Adrenal gland (tissue), 12 donors: ENCODE measurements around the gene UNC119B. TPM values are rescaled to one million over a fixed set of nuclear protein-coding genes. Genes with fewer than 3 reads are reported as not detected.

Source experiments
- DNase-seq, 7 donors: peaks; one replicate each; pipeline ENCODE4 v3.0.0-alpha.2; 2019 to 2020
- H3K27ac ChIP-seq, 5 donors: fragments of 200-600 bp; sonication (generic) in 4 of 5; 1 replicate in 3 of 5; 2 replicates in 2 of 5; pipeline versions ENCODE4 v1.5.1 to v1.8.0; 2016 to 2020; ENCODE audit warnings: mild to moderate bottlenecking in 1 of 5
- H3K27me3 ChIP-seq: fragments of 200-600 bp; 2 replicates; pipeline ENCODE4 v1.8.0; 2021
- H3K36me3 ChIP-seq, 2 donors: fragments of 200-600 bp; replicated peaks in 1 of 2; 1 replicate in 1 of 2; 2 replicates in 1 of 2; pipeline versions ENCODE4 v1.5.1 to v1.8.0; 2018 to 2022
- H3K4me1 ChIP-seq, 2 donors: fragments of 200-600 bp; replicated peaks in 1 of 2; 1 replicate in 1 of 2; 2 replicates in 1 of 2; pipeline versions ENCODE4 v1.5.1 to v1.8.0; 2018 to 2021
- H3K4me3 ChIP-seq, 4 donors: fragments of 200-600 bp; sonication (generic) in 3 of 4; one replicate each; pipeline ENCODE4 v1.5.1; 2016 to 2018
- H3K9me3 ChIP-seq, 3 donors: fragments of 200-600 bp; sonication (generic) in 1 of 3; replicated peaks in 1 of 3; 1 replicate in 2 of 3; 2 replicates in 1 of 3; pipeline versions ENCODE4 v1.5.1 to v1.8.0; 2016 to 2021
- CTCF ChIP-seq, 6 experiments: fragments of 450-650 bp in 4 of 6; fragments of 200-600 bp in 2 of 6; sonication (generic) in 1 of 6; IDR thresholded peaks; 1 replicate in 5 of 6; 2 replicates in 1 of 6; pipeline versions ENCODE4 v1.5.1 to v1.8.0; 2016 to 2021; ENCODE audit warnings: antibody characterized with exemption in 6 of 6, mild to moderate bottlenecking in 2 of 6, moderate library complexity in 1 of 6
- POLR2A ChIP-seq, 2 donors: fragments of 450-650 bp; IDR thresholded peaks; one replicate each; pipeline ENCODE4 v1.6.1; 2017; ENCODE audit warnings: antibody characterized with exemption in 2 of 2, mild to moderate bottlenecking in 2 of 2, moderate library complexity in 1 of 2
- WGBS, 4 donors: extraction: QIAGEN DNeasy Blood & Tissue Kit in 2 of 4; methylation state at CpG; one replicate each; pipeline versions ENCODE4 v1.1.5 to v1.1.7; 2013 to 2017; 5-methylcytosine and 5-hydroxymethylcytosine counted together
- intact Hi-C, 2 donors: fragments of 100-400 bp; cut with DNase I; formaldehyde crosslinking; loops; one replicate each; pipeline versions ENCODE4 v1.14.1 to v1.15.0; 2022 to 2023
- polyA plus RNA-seq, 3 donors: library from polyadenylated mRNA; stranded (reverse); fragments of 200-250 nt in 2 of 3; fragments of 350-450 nt in 1 of 3; fragmentation: Illumina TruSeq in 1 of 3; extraction: RNeasy Lipid Tissue Mini Kit (QIAGEN cat#74804) in 1 of 3; gene quantifications; one replicate each; pipeline ENCODE4 v1.2.3, GENCODE V29; 2013 to 2014
- total RNA-seq, 9 donors: library from RNA; depleted of rRNA in 4 of 9; stranded (reverse); fragments of >200 nt in 4 of 9; fragments of 120-200 nt in 1 of 9; fragmentation: NEBNext Ultra II Directional in 1 of 9; extraction: Animal tissue kit (Norgen Biotek cat#: 25700) in 1 of 9; gene quantifications; one replicate each; pipeline versions ENCODE4 v1.1.0 to v1.2.4, GENCODE V29; 2013 to 2023
- donor health status: healthy with polysubstance abuse.
- donor health status: Bipolar disorder and iron deficiency.
- donor health status: DM: yes; HTN: yes; CAD: no.
- donor health status: DM: no; HTN: no; CAD: no.
- donor health status: DM: no; HTN: no; CAD: no.
- donor health status: DM: yes; HTN: yes; CAD: no.

The UNC119B gene
- total and polyA plus RNA-seq, 12 donors, result 14.0 to 97.5 (median 50.0) TPM

- 64 to 86% (median 73%) methylated on average over 9 of the region's 9 CpGs for WGBS, 4 donors
- H3K9me3 ChIP-seq, result no peaks in the 10 kb centered on the region
- no peaks in the 10 kb centered on the region for H3K4me1 ChIP-seq
- DNase-seq, result no peak
- intact Hi-C loops, result no loop called here
- no peak overlapping the region for H3K27ac ChIP-seq
- no peak overlapping the region for H3K4me3 ChIP-seq
- TF ChIP-seq CTCF (IDR thresholded peaks at IDR 0.05), result no peak
- no peak for TF ChIP-seq POLR2A (IDR thresholded peaks at IDR 0.05)
- H3K36me3 ChIP-seq, result peaks cover 0 to 45% of the 10 kb centered on the region in 2 donors
- H3K27me3 ChIP-seq, result no peaks in the 10 kb centered on the region
These were observed 51.3 kb downstream of the UNC119B start for GRCh38 chr12:120761519-120761934.

- intact Hi-C loops, result no loop called here
- Histone ChIP-seq H3K4me3 (no peak overlapping the region), H3K4me1 (no peaks in the 10 kb centered on the region), H3K27me3 (no peaks in the 10 kb centered on the region), H3K9me3 (no peaks in the 10 kb centered on the region), H3K36me3 (peaks cover 0 to 51% of the 10 kb centered on the region in 2 donors), H3K27ac (no peak overlapping the region)
- no peak for DNase-seq
- 61 to 84% (median 79%) methylated on average over 6 of the region's 6 CpGs for WGBS, 4 donors
- TF ChIP-seq CTCF (IDR thresholded peaks at IDR 0.05) (no peak), POLR2A (IDR thresholded peaks at IDR 0.05) (no peak)
These were observed 51.8 kb downstream of the UNC119B start for GRCh38 chr12:120762086-120762485.

GRCh38 chr12:120763250-120763649 is 53.0 kb downstream of the UNC119B start:
- 76 to 94% (median 86%) methylated on average over 1 to 3 of the region's 3 CpGs for WGBS, 4 donors
- Histone ChIP-seq H3K9me3 (no peaks in the 10 kb centered on the region), H3K4me3 (no peak overlapping the region), H3K4me1 (no peaks in the 10 kb centered on the region), H3K27me3 (no peaks in the 10 kb centered on the region), H3K36me3 (peaks cover 0 to 63% of the 10 kb centered on the region in 2 donors), H3K27ac (no peak overlapping the region)
- intact Hi-C loops, result no loop called here
- no peak for DNase-seq
- TF ChIP-seq POLR2A (IDR thresholded peaks at IDR 0.05) (no peak), CTCF (IDR thresholded peaks at IDR 0.05) (no peak)

GRCh38 chr12:120764816-120765215 is 54.6 kb downstream of the UNC119B start:
- Histone ChIP-seq H3K4me3 (no peak overlapping the region), H3K4me1 (no peaks in the 10 kb centered on the region), H3K9me3 (no peaks in the 10 kb centered on the region), H3K27me3 (no peaks in the 10 kb centered on the region), H3K27ac (no peak overlapping the region), H3K36me3 (peaks cover 0 to 70% of the 10 kb centered on the region in 2 donors)
- no peak for DNase-seq
- TF ChIP-seq CTCF (IDR thresholded peaks at IDR 0.05), result no peak
- no peak for TF ChIP-seq POLR2A (IDR thresholded peaks at IDR 0.05)
- WGBS, 4 donors, result 87 to 91% (median 89%) methylated on average over 9 of the region's 9 CpGs
- intact Hi-C loops, result no loop called here
